ENCODE results near the gene RGS7. TPM values are rescaled to one million over a fixed set of nuclear protein-coding genes. Genes with fewer than 3 reads are reported as not detected.

Gene RGS7
- total and polyA plus RNA-seq, 10 of the 15 experiments (the other 5 are each of a cell fraction or from before 2014, with no cell fraction given), result not detected

GRCh38 chr1:241022366-241022765 is 334.6 kb downstream of the RGS7 start:
- TF ChIP-seq SP1 (IDR thresholded peaks at IDR 0.05; ENCODE audit: low read depth, low read length) (no peak), ZNF622 (IDR thresholded peaks at IDR 0.05) (no peak), BCLAF1 (IDR thresholded peaks at IDR 0.05) (no peak), ZSCAN29 (IDR thresholded peaks at IDR 0.05) (no peak), RAD21 (IDR thresholded peaks at IDR 0.05; ENCODE audit: insufficient read depth, low read depth, low read length) (no peak), POU2F2 (IDR thresholded peaks at IDR 0.05; ENCODE audit: borderline replicate concordance, low read depth, low read length) (no peak), SREBF2 (IDR thresholded peaks at IDR 0.05; ENCODE audit: low read length) (no peak), IRF4 (IDR thresholded peaks at IDR 0.05; ENCODE audit: low read depth, low read length) (no peak), SMAD5 (IDR thresholded peaks at IDR 0.05; ENCODE audit: low read depth) (no peak), FOS (IDR thresholded peaks at IDR 0.05; ENCODE audit: borderline replicate concordance, extremely low read depth, insufficient read length) (no peak), E4F1 (IDR thresholded peaks at IDR 0.05; ENCODE audit: borderline replicate concordance, partially characterized antibody) (no peak), CUX1 (IDR thresholded peaks at IDR 0.05; ENCODE audit: insufficient replicate concordance, low read depth, low read length) (no peak)
- Histone ChIP-seq H3K27ac (ENCODE audit: control insufficient read depth, insufficient read depth) (no peak overlapping the region), H3K27me3 (replicated peaks in 1 of 2; ENCODE audit: control insufficient read depth in 2 of 2, insufficient read depth in 2 of 2, low read length in 1 of 2) (no peaks in the 10 kb centered on the region), H3K9ac (ENCODE audit: control insufficient read depth, insufficient read depth, low read length) (no peak overlapping the region), H2AFZ (ENCODE audit: control insufficient read depth, low read depth, low read length) (no peak overlapping the region), H4K20me1 (ENCODE audit: control insufficient read depth, insufficient read depth) (no peaks in the 10 kb centered on the region), H3K9me3 (replicated peaks; ENCODE audit: control insufficient read depth, insufficient read depth, low read length) (no peaks in the 10 kb centered on the region), H3K4me3 (no peak overlapping the region), H3K36me3 (ENCODE audit: control insufficient read depth in 2 of 2, insufficient read depth in 2 of 2, low read length in 1 of 2) (no peaks in the 10 kb centered on the region), H3K4me1 (ENCODE audit: control insufficient read depth, insufficient read depth, low read length) (no peaks in the 10 kb centered on the region), H3K79me2 (ENCODE audit: control insufficient read depth, insufficient read depth, low read length) (no peaks in the 10 kb centered on the region), H3K4me2 (ENCODE audit: control insufficient read depth, insufficient read depth) (no peak overlapping the region)
- in situ Hi-C loops (cut with MboI) (no loop called here), intact Hi-C loops (cut with micrococcal nuclease; ENCODE audit: unreplicated experiment) (no loop called here)
- BruUV-seq (replicated peaks), result no TSS peak
- no peak for DNase-seq (ENCODE audit: low read depth, low spot score)
- ATAC-seq, result no peak
- WGBS (ENCODE audit: insufficient coverage, insufficient replicate concordance, low lambda C conversion rate, missing lambda C conversion rate), result 63% methylated on average over 4 of the region's 4 CpGs
- POLR2A ChIA-PET, result no interaction called here
- RAD21 ChIA-PET (ENCODE audit: unreplicated experiment), result no interaction called here
- CTCF ChIA-PET, result no interaction called here
- FAIRE-seq, result no peak
- SMC1A ChIA-PET (ENCODE audit: uncharacterized antibody, unreplicated experiment), result no interaction called here

Measured in GM12878 (cell line).